ENCODE data around the gene XAGE3.

The XAGE3 gene

DNA sequence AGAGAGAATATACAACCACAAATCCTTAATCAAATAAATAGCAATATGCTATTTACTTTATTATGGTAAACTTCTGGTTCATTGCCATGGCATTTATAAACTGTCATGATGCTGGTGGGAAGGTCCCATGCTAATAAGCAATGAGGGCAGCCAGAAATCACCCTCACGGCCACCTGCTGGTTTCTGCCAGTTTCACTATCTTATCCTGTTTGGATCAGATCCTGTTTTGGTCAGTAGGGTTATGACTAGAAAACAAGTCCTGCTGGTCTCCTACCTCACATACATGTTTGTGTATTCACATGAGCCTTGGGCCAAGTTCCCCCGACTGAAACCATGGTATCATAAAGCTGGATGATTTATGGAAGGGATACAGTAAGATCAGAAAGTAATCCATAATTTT lies 28.7 kb downstream of the XAGE3 start:
- no peak for DNase-seq (ENCODE audit: low read depth)

DNA sequence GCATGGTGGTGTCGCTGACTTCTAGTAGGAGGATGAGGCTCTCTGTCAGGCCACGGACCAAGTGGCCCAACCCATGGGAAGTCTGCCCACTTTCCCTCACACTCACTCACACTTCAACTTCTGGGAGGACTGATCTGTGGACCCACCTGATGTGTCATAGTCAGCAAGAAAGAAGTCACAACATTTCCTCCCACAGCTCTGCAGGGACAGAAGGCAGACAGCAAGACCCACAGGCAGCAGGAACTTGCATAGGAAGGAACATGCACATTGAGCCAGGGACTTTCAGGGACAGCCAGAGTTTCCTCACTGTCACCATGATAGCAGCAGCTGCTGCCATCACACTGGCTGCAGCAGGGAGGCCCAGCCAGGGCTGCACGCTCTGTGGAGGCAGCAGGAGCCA lies 37.3 kb downstream of the XAGE3 start:
- DNase-seq (ENCODE audit: low read depth) = no peak

DNA sequence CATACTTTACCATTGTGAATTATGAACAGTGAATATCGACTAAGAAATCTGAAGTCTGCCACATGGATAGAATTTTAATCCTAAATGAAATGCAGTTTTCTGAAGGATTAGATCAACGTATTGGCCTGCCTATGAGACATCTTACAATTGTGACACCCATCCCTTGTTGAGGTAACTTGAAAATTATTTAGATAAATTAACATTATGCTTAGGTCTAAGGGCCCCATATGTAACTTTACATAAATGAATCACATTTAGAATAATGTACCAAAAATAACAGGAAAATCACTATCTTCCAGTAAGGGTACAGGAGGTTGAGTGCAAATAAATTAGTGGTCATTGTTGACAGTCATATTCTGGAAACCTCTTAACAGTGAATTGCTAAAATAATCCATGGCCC lies 43.3 kb downstream of the XAGE3 start:
- no peak for DNase-seq (ENCODE audit: low read depth)

DNA sequence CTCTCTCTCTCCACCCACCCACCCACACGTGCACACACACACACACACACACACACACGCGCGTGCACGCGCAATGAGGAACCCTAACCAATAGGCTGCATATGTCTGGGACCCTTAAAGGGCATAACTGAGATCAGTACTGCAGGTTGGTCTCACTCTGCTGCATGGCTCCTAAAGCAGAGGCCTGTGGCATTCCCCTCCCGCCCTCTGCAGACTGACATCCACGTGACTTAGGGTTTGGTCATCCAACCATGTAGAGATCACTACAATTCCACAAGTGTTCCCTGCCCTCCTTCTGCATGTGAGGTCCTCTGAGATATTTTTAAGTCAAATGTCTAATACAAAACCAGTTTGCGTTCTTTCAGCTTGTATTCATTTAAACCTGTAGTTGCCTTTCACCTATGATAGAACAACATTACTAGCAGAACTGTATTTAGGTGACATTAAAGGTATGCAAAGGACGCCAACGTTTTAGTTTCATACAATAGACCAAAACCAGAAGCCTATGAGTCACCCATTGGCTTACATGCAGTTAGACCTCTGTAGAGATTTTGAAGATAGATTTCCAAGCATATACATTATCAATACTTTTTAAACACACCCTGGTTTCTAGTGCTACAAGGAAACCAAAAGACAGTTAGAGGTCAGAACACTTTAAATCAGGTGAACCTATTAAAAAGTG lies 46.7 kb downstream of the XAGE3 start:
- no peak for DNase-seq (ENCODE audit: low read depth)

DNA sequence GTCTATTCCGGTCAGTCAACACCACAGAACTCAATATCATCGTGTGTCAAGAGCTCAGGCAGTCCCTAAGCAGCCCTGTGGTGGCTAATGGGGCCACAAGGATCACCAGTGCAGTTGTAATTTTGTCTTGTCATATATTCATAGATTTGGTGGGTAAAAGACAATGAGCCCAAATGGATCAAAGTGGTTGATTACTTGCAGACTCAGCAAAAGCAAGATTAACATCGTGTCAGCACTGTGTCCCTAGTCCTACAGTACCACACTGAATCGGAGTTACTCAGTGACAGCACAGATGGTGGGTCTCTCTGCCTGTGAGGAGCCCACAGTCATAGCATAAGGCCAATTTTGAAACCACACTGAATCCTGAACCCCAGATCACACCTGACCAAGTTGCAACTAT lies 48.1 kb downstream of the XAGE3 start:
- no peak for DNase-seq (ENCODE audit: low read depth)

All from activated T-cell treated with anti-CD3 and anti-CD28 coated beads for 1 hour (primary cell).